ENCODE data around the gene NTM.

- TF ChIP-seq FOXM1 (IDR thresholded peaks at IDR 0.05; ENCODE audit: borderline replicate concordance): no peak
- TF ChIP-seq FOXA1 (IDR thresholded peaks at IDR 0.05): no peak
- no peak for TF ChIP-seq FOXK2 (IDR thresholded peaks at IDR 0.05)
- no peak for TF ChIP-seq ELF4 (IDR thresholded peaks at IDR 0.05)
- no peak for TF ChIP-seq SUZ12 (IDR thresholded peaks at IDR 0.05)
- no peak for TF ChIP-seq ZNF384 (IDR thresholded peaks at IDR 0.05)
- no peak for TF ChIP-seq LEF1 (IDR thresholded peaks at IDR 0.05; ENCODE audit: borderline replicate concordance)
- no peak for TF ChIP-seq BHLHE40 (IDR thresholded peaks at IDR 0.05; ENCODE audit: borderline replicate concordance)
- no peak for TF ChIP-seq SP1 (IDR thresholded peaks at IDR 0.05)
- no peak for TF ChIP-seq CTBP1 (IDR thresholded peaks at IDR 0.05; ENCODE audit: borderline replicate concordance)
- no peak for TF ChIP-seq ARNT (IDR thresholded peaks at IDR 0.05)
- no peak for TF ChIP-seq PKNOX1 (IDR thresholded peaks at IDR 0.05)
These were observed 681.3 kb downstream of the NTM start for GRCh38 chr11:132051704-132052103.
